H9 (cell line): ENCODE results near the gene P2RX7. TPM values are rescaled to one million over a fixed set of nuclear protein-coding genes. Genes with fewer than 3 reads are reported as not detected.

Experiments used
- DNase-seq: peaks from one replicate; pipeline ENCODE4 v3.0.0-alpha.2; 2017
- H2AFZ ChIP-seq: one replicate; pipeline ENCODE4 v1.6.1; 2013; ENCODE audit warnings: mild to moderate bottlenecking, low read length, control low read depth, moderate library complexity
- H2AK5ac ChIP-seq: 2 replicates; pipeline ENCODE4 v1.6.1; 2013; ENCODE audit warnings: low read length, control low read depth, mixed read lengths; ENCODE audit not compliant: insufficient read length
- H2BK120ac ChIP-seq: one replicate; pipeline ENCODE4 v1.6.1; 2013; ENCODE audit warnings: low read depth, mild to moderate bottlenecking, low read length, control low read depth, inconsistent platforms; ENCODE audit not compliant: poor library complexity, severe bottlenecking
- H2BK12ac ChIP-seq: 2 replicates; pipeline ENCODE4 v1.6.1; 2013; ENCODE audit warnings: low read length, control low read depth, mixed read lengths, low read depth; ENCODE audit not compliant: insufficient read length
- H2BK15ac ChIP-seq: 2 replicates; pipeline ENCODE4 v1.6.1; 2013; ENCODE audit warnings: low read depth, low read length, control low read depth
- H2BK20ac ChIP-seq: one replicate; pipeline ENCODE4 v1.6.1; 2013; ENCODE audit warnings: low read depth, mild to moderate bottlenecking, low read length, control low read depth, inconsistent platforms; ENCODE audit not compliant: poor library complexity, severe bottlenecking
- H2BK5ac ChIP-seq: 2 replicates; pipeline ENCODE4 v1.6.1; 2013; ENCODE audit warnings: low read length, control low read depth, mixed read lengths; ENCODE audit not compliant: insufficient read length
- H3K14ac ChIP-seq: 2 replicates; pipeline ENCODE4 v1.6.1; 2013; ENCODE audit warnings: low read length, control low read depth; ENCODE audit not compliant: insufficient read depth
- H3K18ac ChIP-seq: 2 replicates; pipeline ENCODE4 v1.6.1; 2013; ENCODE audit warnings: low read depth, mild to moderate bottlenecking, mixed read lengths, low read length, control low read depth; ENCODE audit not compliant: insufficient read length
- H3K23ac ChIP-seq: 2 replicates; pipeline ENCODE4 v1.6.1; 2013; ENCODE audit warnings: low read length, control low read depth, mixed read lengths, low read depth; ENCODE audit not compliant: insufficient read length
- H3K23me2 ChIP-seq: 2 replicates; pipeline ENCODE4 v1.6.1; 2013; ENCODE audit warnings: low read depth, mild to moderate bottlenecking, mixed read lengths, low read length, control low read depth; ENCODE audit not compliant: insufficient read length, poor library complexity, severe bottlenecking
- H3K27ac ChIP-seq: 2 replicates; pipeline ENCODE4 v1.5.1; 2013; ENCODE audit warnings: low read length, control low read depth, mixed read lengths, low read depth; ENCODE audit not compliant: insufficient read length
- H3K27me3 ChIP-seq: 2 replicates; pipeline ENCODE4 v1.6.1; 2013; ENCODE audit warnings: low read length, control low read depth, inconsistent platforms; ENCODE audit not compliant: insufficient read depth
- H3K4ac ChIP-seq: 2 replicates; pipeline ENCODE4 v1.6.1; 2013; ENCODE audit warnings: low read depth, mild to moderate bottlenecking, control low read depth, inconsistent platforms, low read length, moderate library complexity
- H3K4me1 ChIP-seq: 2 replicates; pipeline ENCODE4 v1.6.1; 2013; ENCODE audit warnings: low read length, control low read depth, inconsistent platforms; ENCODE audit not compliant: insufficient read depth
- H3K4me2 ChIP-seq: 2 replicates; pipeline ENCODE4 v1.6.1; 2013; ENCODE audit warnings: low read length, control low read depth, mixed read lengths; ENCODE audit not compliant: insufficient read length, insufficient read depth
- H3K56ac ChIP-seq: 2 replicates; pipeline ENCODE4 v1.6.1; 2013; ENCODE audit warnings: low read depth, mild to moderate bottlenecking, mixed read lengths, low read length, control low read depth; ENCODE audit not compliant: insufficient read length
- H3K79me1 ChIP-seq: 2 replicates; pipeline ENCODE4 v1.6.1; 2013; ENCODE audit warnings: low read depth, mild to moderate bottlenecking, moderate library complexity, low read length, control low read depth, inconsistent platforms; ENCODE audit not compliant: insufficient read depth, poor library complexity, severe bottlenecking
- H3K79me2 ChIP-seq: 2 replicates; pipeline ENCODE4 v1.6.1; 2013; ENCODE audit warnings: low read length, control low read depth, inconsistent platforms; ENCODE audit not compliant: insufficient read depth
- H3K9ac ChIP-seq: 2 replicates; pipeline ENCODE4 v1.6.1; 2013; ENCODE audit warnings: low read length, control low read depth, mixed read lengths; ENCODE audit not compliant: insufficient read length; ENCODE audit errors: extremely low read depth
- H3K9me3 ChIP-seq: one replicate; pipeline ENCODE4 v1.6.1; 2013; ENCODE audit warnings: low read depth, low read length, inconsistent platforms; ENCODE audit not compliant: control insufficient read depth
- H3T11ph ChIP-seq: one replicate; pipeline ENCODE4 v1.6.1; 2013; ENCODE audit warnings: mild to moderate bottlenecking, low read length, control low read depth, inconsistent platforms
- H4K20me1 ChIP-seq: one replicate; pipeline ENCODE4 v1.6.1; 2013; ENCODE audit not compliant: control insufficient read depth, insufficient read length, insufficient read depth
- H4K5ac ChIP-seq: 2 replicates; pipeline ENCODE4 v1.6.1; 2013; ENCODE audit warnings: low read depth, mild to moderate bottlenecking, mixed read lengths, low read length, control low read depth; ENCODE audit not compliant: insufficient read length
- H4K8ac ChIP-seq: replicated peaks from 2 replicates; pipeline ENCODE4 v1.6.1; 2013; ENCODE audit warnings: low read length, control low read depth, mixed read lengths, low read depth; ENCODE audit not compliant: insufficient read length
- H4K91ac ChIP-seq: 2 replicates; pipeline ENCODE4 v1.6.1; 2013; ENCODE audit warnings: low read depth, mild to moderate bottlenecking, moderate library complexity, mixed read lengths, low read length, control low read depth; ENCODE audit not compliant: insufficient read length
- H3K27ac Mint-ChIP-seq, 3 experiments: 2 replicates in 2 of 3; 3 replicates in 1 of 3; pipeline ENCODE4 v1.8.0; 2020 to 2021; ENCODE audit warnings: mixed read lengths in 3 of 3, mild to moderate bottlenecking in 1 of 3, moderate library complexity in 1 of 3
- H3K27me3 Mint-ChIP-seq: 2 replicates; pipeline ENCODE4 v1.8.0; 2021; ENCODE audit warnings: low read depth, mild to moderate bottlenecking, moderate library complexity, mixed read lengths
- H3K36me3 Mint-ChIP-seq, 3 experiments: 2 replicates in 2 of 3; 3 replicates in 1 of 3; pipeline ENCODE4 v1.8.0; 2020 to 2021; ENCODE audit warnings: low read depth in 3 of 3, mixed read lengths in 3 of 3; ENCODE audit not compliant: insufficient read depth in 1 of 3
- H3K4me1 Mint-ChIP-seq, 2 experiments: 2 replicates each; pipeline ENCODE4 v1.8.0; 2020; ENCODE audit warnings: mixed read lengths in 2 of 2
- H3K4me3 Mint-ChIP-seq, 2 experiments: 2 replicates in 1 of 2; 3 replicates in 1 of 2; pipeline ENCODE4 v1.8.0; 2020 to 2021; ENCODE audit warnings: mild to moderate bottlenecking in 2 of 2, mixed read lengths in 2 of 2, moderate library complexity in 1 of 2
- H3K9me3 Mint-ChIP-seq, 2 experiments: 2 replicates in 1 of 2; 3 replicates in 1 of 2; pipeline ENCODE4 v1.8.0; 2020; ENCODE audit warnings: mild to moderate bottlenecking in 2 of 2, mixed read lengths in 2 of 2, moderate library complexity in 1 of 2
- CTCF ChIP-seq: fragments of 200-600 bp; sonication (generic); conservative IDR thresholded peaks from 3 replicates; pipeline ENCODE4 v1.8.0; 2021; ENCODE audit warnings: antibody characterized with exemption, mild to moderate bottlenecking
- WGBS: extraction: QIAGEN DNeasy Blood & Tissue Kit; methylation state at CpG from one replicate; pipeline ENCODE4 v1.1.7; 2013; ENCODE audit warnings: missing lambda C conversion rate, low lambda C conversion rate, mixed read lengths; ENCODE audit not compliant: insufficient read length; ENCODE audit errors: extremely low coverage; 5-methylcytosine and 5-hydroxymethylcytosine counted together
- total RNA-seq: library from RNA; stranded (reverse); gene quantifications from 2 replicates; pipeline ENCODE4 v1.2.1, GENCODE V29; 2021

The P2RX7 gene
- total RNA-seq, 1 experiment from 2014 or later: 0.09 TPM

DNA sequence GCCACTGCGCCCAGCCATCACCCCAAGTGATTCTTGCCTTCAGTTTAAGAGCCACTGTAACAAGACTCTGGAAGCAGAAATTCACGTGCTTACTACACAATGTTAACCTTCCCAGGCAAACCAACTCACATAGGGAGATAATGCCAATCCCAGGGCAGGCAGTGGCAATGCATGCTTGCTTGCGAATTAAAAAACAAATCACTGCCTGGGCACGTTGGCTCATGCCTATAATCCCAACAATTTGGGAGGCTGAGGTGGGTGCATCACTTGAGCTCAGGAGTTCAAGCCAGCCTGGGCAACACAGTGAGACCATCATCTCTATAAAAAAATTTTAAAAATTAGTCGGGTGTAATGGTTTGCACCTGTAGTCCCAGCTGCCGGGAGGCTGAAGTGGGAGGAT lies 39.5 kb downstream of the P2RX7 start:
- Histone ChIP-seq H3K4ac (no peak overlapping the region), H3K27me3 (no peaks in the 10 kb centered on the region)
- H3K27me3 Mint-ChIP-seq: no peaks in the 10 kb centered on the region; the same call in 1 of the 2 replicates

More for the DNA sequence above, 39.5 kb downstream of the P2RX7 start:
- no peak overlapping the region for H2AK5ac ChIP-seq
- H3K36me3 Mint-ChIP-seq: no peaks in the 10 kb centered on the region
- H3K9me3 Mint-ChIP-seq: no peaks in the 10 kb centered on the region; a peak in 1 of 5 replicates
- DNase-seq: no peak
- H3K4me1 ChIP-seq: no peaks in the 10 kb centered on the region
- H4K20me1 ChIP-seq: no peaks in the 10 kb centered on the region
- no peak overlapping the region for H3K4me3 Mint-ChIP-seq
- no CpG with 5 or more reads among the region's 6 CpGs for WGBS
- H3K9me3 ChIP-seq: no peaks in the 10 kb centered on the region
- peaks cover 0 to 6% of the 10 kb centered on the region in 2 experiments; a peak in 1 of 4 replicates for H3K4me1 Mint-ChIP-seq
- H3K4me2 ChIP-seq: no peak overlapping the region
- H3K14ac ChIP-seq: no peak overlapping the region
- H3T11ph ChIP-seq: no peak overlapping the region
- TF ChIP-seq CTCF: no peak
- H4K8ac ChIP-seq: no peak overlapping the region
- H4K5ac ChIP-seq: no peak overlapping the region
- H3K79me2 ChIP-seq: no peaks in the 10 kb centered on the region
- no peaks in the 10 kb centered on the region for H3K79me1 ChIP-seq
- no peak overlapping the region for H2BK120ac ChIP-seq
- H4K91ac ChIP-seq: no peak overlapping the region
- H3K56ac ChIP-seq: no peak overlapping the region
- no peak overlapping the region for H3K27ac Mint-ChIP-seq
- H3K18ac ChIP-seq: no peak overlapping the region
- H2BK5ac ChIP-seq: no peak overlapping the region
- no peak overlapping the region for H2BK15ac ChIP-seq
- H2AFZ ChIP-seq: no peak overlapping the region
- H3K23me2 ChIP-seq: no peaks in the 10 kb centered on the region
- H2BK12ac ChIP-seq: no peak overlapping the region
- no peak overlapping the region for H3K9ac ChIP-seq
- no peak overlapping the region for H2BK20ac ChIP-seq
- H3K23ac ChIP-seq: no peak overlapping the region
- H3K27ac ChIP-seq: no peak overlapping the region
